ENCODE data around the gene TMUB1.

TMUB1 gene, protein sequence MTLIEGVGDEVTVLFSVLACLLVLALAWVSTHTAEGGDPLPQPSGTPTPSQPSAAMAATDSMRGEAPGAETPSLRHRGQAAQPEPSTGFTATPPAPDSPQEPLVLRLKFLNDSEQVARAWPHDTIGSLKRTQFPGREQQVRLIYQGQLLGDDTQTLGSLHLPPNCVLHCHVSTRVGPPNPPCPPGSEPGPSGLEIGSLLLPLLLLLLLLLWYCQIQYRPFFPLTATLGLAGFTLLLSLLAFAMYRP

DNA sequence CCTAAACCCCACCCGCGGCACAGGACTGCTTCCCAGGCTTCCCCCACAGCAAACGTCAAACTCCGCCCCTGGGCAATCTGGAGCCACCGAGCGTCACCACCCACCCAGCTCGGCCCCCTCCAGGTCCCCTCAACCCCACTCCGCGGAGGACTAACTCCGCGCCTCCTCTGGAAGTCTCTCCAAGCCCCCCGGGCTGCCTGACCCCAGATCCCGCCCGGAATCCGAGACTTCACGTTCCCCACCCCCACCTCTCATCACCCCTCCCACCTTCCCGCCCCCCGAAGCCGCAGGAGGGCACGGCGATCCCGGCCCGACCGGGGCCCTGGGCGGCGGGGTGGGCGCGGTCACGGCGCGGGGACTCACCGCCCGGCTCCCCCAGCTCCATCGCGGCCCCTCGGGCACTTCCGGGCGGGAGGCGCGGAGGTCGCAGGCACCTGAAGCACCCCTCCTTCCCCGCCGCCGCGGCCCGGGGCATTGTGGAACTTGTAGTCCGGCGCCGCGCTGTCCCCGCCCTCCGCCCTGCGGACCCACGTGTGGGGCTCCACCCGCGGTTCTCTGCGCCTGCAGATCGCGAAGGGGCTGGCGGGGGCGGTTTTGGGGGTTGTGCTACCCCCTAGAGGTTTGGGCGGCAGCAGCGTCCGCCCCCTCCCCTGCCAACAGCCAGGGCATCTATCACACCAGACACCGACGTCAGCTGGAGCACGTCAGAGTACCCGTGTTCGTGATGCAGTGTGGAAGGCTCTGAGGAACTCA, at the start of gene TMUB1:
TSS of gene TMUB1 (minus strand) at position 423 of the 753 bp plus-strand sequence. CDS start 930 bp downstream, outside the sequence.
- DNase-seq: peak in 53 of 56 donors; percentile 25 to 86 (median 68)

DNA sequence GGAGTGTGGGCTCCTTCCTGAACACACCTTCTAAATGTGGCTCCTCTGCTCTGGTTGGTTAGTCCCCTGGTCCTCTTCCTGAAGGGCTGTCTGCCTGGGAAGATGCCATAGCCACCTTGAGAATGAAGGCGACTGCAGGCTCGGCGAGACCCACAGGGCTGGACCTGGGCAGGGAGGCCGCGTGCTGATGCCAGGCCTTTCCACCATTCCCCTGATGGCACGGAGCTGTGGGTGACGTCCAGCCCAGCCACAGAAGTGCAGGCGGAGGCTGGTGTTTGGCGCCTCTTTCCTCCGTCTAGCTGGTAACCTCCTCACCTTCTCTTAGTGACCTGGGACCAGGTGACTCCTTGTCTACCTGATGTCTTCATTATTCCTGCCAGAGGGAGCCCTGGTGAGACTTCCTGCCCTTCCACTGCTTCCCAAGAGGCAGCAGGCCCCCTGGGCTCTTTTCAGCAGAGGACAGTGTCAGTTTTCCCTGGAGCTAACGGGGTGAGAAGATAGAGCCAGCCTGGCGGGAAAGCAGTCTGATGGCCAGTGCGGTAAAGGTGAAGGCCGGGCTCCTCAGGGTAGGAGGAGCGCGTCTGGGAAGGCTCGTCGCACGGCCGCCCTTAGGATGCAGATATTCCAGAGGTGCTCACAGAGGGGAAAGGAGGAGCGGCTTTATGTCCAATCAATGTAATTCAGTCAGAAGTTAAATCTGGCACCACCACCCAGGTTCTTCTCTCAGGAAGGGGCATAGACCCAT, 49.3 kb upstream of the TMUB1 start:
- DNase-seq: no peak

DNA sequence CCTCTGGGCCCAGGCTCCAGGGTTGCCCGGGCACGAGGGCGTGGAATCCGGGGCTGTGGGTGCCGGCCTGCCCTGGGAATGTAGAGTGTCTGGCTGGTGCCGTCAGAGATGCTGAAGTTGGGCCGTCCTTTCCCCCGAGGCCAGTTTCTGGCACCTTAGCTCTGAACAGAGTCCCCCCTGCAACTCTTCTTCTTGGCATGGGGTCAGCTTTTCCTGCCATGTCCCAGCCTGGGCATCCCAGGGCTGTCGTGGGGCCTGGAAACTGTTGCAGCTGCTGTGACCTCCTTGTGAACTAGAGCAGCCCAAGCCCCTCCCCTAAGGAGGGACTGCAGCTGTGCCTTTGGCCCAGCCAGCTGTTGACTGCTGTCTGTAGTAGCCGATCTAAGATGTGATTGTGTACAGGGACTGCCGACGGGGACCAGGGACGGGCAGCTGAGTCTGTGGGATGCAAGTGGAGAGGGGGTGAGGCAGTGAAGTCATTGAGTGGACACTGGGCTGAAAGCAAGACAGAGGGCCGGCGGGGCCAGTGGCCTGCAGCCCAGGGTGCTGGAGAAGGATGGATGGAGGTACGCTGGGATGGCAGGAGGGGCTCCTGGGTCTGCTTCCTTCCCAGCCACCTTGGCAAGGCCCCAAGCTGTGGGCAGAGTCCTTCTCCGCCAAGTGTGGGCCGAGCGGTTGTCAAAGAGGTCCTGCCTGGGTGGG, 48.5 kb upstream of the TMUB1 start:
- DNase-seq: peak in 52 of 56 donors; percentile 23 to 94 (median 72)

DNA sequence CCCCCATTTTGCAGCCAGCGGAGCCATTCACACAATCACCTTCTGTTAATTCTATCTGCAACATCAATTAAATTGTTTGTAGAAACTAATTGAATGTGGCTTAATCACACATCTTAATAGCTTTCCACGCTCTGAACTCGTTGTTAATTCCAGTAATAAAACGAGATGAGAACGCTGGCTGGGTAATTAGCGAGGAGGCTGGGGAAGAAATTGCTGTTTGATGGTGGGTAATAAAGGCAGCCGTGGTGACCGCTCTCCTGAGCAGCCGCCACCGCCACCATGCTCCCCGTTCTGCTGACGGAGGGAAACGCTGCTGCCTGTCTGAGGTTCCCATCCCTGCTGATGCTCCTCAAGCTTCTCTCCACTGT, 47.9 kb upstream of the TMUB1 start:
- no peak for DNase-seq

DNA sequence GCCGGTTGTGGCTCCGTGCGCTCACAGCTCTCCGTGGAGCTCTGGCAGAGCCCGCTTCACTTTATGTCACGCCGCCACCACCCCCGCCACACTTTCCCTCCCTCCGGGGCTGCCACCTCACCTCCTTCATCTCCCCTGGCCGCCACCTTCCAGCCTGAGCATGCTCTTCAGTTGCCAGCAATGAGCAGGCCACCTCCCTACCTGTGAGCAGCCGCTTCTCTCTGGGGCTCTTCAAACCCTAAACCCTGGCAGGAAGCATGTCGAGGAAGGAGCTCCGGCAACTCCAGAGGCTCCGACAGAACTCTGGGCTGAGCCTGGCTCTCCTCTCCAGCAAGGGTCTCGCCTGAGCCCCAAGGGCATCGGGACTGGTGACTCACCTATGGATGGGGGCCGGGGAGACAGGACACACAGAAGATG, 47.5 kb upstream of the TMUB1 start:
- DNase-seq: peak in 3 of 56 donors; percentile 22 to 34 (median 24)

DNA sequence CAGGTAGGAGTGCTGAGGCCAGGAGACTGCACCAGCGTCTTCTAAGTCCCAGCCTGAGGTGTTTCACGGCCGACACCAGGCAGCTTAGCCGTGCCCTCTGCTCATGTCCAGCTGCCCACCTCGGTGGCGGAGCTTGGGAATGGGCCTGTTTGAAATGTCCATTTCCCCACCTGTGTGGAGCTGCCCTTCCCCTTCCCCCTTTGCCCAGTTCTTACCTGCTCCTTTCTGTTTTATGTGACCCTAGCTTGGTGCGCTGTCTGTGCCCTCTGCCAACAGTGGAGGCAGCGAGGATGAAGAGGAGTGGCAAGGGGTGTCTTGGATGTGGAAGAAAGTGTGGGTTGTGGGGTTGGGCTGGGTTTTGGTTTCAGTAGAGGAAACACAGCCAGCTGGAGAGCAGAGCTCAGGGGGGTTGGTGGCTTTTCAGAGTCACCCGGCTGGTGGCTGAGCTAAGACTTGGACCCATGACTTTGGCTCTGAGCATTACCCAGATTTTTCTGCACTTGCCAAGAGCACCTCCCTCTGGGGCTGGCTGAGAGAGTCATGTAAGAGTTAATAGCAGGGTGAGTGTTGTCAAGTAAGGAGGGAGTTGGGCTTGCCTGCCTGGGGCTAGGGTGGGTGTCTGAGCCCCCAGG, 46.8 kb upstream of the TMUB1 start:
- DNase-seq: no peak

DNA sequence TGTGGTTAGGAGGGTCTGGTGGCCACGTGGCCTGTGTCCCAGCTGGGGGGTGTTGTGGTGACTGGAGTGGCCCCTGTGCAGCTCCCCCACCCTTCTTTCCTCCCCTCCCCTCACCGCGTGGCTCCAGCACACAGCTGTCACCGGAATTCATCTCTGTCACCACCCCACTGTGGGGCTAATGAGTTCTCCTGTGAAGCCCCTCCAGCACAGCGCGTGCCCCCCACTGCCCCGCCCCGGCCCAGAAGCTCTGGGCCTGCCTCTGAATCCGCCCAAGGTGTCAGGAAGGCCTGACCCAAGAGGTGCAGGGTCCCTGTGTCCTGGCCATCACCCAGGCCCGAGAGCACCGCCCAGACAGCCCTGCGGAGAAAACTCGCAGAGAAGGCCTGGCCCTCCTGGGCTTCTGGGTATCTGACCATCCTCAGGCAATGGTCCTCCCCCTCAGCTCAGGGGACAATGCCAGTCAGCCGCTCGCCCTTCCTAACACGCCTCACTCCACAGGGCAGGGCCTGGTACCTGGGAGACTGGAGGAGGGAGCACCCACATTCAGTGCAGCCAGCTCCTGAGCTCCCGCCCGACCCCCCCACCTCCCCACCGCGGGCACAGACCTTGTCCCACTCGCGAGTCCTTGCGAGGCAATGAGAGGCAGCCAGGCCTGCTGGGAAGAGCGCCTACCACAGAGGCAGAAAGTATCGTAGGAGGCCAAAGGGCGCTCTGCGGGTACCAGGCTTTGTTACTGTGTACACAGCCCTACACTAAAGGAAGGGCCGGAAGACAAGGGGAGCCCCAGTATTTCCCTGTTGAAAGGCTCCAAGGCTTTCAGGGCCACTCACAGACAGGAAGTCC, 46.0 kb upstream of the TMUB1 start:
- no peak for DNase-seq

DNA sequence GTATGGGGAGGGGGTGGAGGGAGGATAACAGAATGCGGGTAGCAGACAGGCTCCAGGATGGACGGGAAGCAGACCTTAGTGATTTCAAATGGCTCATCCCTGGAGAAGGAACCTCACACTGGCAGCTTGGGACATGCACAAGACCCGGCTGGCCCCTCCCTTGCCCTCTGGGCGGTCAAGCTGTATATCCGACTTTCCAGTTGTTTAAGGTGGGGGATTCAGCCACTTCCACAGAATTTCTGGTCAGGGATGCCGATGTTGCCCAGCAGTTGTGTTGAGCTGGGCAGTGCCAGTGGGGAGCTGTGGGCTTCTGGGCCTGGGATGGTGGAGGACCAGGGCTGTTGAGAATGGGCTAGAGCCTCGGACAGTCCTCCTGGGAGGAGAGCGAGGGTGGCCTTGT, 45.4 kb upstream of the TMUB1 start:
- DNase-seq: no peak

DNA sequence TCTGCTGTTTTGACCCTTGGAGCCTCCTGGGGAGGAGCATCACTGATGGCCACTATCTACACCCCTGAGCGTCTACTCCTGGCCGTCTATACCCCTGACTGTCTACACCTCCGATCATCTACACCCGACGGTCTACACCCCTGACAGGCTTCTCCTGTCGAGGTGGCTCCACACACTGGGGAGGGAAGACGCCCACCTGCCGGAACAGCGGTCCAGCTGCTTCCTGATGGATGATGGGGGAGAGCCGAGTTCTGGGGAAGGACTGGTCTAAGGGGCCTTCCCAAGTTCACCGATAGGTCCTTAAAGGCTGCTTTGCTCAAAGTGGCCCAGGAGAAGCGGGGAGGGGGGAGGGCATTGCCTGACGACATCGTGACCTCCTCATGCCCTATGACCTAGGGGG, 44.9 kb upstream of the TMUB1 start:
- no peak for DNase-seq

DNA sequence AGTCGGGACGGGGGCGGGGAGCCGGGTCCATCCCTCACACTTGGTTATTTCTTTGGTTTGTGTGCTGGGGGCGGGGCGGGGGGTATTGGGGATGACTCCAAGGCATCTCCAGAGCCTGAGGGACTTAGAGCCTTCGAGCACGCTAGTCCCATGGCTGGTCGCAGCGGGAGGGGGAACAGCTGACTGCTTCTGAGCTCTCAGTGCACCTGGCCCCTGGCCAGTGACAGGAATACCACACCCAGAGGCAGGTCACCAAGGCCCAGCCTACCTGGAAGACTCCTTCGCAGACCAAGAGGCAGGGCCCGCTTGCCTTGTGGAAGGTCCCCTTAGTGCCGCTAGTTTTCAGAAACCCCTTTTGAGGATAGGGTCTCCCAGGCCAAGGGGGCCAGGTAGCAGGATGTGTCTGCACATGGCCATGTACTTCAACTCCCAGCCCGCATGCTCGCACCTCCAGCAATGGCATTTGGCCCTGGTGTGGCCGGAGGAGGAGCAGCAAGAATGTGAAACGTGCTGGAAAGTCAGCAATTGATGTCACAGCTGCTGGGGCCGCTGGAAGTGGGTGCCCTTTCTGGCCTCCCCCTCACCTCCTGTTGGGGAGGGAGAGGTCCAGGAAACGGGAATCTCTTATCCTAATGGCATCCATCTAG, 43.3 kb upstream of the TMUB1 start:
- no peak for DNase-seq

DNA sequence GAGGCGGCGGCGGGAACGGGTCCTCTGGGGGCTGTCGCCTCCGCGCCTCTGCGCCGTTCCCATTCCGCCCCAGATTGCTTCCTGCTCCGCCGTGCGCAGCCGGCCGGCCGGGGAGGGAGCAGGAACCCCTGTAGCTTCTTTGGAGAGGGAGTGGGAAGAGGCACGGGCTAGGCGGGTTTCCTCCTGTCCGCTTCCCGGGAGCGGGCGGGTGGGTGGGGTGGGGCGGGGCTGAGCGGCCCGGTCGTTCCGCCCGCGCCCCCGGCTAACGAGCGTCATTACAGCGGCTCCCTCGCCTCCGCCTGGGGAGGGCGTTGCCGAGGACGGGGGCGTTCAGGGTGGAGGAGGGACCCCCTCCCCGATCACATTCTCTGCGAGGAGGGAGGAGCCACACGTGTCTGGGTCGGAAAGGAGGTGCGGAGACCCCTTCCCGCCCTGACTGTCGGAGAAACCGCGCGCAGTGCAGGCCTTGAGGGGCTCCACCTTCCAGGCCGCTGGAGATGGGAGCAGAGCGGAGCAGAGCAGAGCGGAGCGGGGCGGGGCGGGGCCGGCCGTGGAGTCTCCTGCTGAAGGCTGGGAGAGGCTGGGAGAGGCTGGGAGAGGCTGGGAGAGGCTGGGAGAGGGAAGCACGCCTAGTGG, 42.7 kb upstream of the TMUB1 start:
- DNase-seq: peak in 8 of 56 donors; percentile 19 to 58 (median 40)

DNA sequence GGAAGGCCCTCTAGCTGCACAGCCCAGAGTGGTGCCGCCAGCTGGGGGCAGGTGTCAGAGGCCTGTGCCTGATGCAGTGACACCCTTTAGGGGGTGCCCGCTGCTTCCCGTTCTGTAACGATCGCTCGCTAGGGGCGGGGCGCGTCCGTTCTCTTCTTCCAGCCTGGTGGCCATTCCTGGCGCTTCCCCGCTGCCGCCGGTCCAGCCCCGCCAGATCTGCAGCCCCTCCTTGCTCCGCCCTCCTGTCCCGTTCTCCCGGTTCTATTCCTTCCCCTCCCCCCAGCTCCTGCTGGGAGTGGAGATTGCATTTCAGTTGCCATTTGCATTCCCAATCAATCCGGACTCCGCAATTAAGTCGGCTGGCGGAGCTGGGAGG, 42.2 kb upstream of the TMUB1 start:
- DNase-seq: peak in 1 of 56 donors; percentile 38

DNA sequence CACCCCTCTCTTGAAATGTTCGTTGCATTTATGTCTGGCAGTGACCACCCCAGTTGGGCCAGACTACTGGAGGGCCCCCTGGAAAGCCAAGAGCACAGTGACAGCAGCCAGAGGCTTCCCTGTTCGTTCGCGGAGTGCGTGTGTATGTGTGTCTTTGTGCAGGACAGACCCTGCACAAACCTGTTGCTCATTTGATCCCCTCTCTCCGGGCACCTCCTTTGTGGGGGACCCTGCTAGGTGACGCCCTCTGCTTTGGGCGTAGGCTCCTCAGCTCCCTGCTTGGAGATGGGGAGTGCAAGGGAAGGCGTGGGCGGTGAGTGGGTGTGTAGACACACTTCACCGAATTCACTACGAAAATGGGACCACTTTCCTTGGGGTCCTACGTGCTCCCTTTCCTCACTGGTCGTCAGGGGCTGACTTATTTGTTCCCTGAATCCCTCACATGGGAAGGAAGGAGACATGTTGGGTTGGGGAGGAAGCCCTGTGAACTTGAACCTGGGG, 41.7 kb upstream of the TMUB1 start:
- DNase-seq: peak in 1 of 56 donors; percentile 13

DNA sequence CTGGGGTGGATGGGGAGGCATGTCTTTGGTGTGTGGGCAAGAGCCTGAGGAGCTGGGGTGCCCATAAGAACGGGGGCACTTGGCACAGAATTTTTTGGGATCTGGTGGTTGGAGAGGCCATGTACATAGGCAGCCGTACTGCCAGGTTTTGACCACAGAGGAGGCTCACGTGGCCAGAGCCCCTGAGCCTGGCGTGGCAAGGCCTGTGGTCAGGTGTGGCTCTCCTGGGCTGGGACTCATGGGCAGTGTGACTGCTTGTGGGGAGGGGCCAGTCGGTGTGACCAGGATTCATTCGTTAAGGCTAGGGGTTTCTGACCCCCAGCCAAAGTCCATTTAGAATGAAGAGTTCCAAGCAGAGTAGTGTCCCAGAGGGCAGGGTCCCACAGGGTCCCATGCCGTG, 41.2 kb upstream of the TMUB1 start:
- no peak for DNase-seq

DNA sequence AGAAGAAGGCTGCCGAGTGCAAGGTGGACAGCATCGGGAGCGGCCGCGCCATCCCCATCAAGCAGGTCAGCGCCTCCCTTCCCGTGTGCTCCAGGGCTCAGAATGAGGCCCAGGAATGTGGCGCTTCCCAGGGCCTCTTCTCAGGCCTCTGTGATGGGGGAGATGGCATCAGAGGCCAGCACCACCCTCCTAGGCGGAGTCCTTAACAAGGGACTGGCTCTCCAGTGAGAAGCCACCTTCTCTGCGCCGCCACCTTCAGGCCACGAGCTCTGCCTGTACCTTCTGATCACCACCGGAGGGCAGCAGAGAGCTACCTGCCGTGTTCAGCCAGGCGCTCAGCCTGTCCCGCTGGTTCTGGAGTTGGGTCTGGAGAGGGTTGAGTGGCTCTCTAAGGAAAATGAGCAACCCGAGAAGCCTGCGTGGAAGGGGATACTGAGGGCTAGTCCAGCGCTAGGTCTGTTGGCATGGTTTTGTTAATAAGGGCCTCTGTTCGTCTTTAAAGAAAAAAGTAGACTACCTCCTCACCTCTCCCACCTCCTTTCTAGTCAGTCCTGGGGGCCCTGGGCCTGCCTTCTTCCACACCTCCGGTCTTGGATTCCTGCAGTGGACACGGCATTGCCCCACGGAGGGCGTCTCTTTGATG, 40.6 kb upstream of the TMUB1 start:
- peak in 52 of 56 donors; percentile 12 to 93 (median 67) for DNase-seq

DNA sequence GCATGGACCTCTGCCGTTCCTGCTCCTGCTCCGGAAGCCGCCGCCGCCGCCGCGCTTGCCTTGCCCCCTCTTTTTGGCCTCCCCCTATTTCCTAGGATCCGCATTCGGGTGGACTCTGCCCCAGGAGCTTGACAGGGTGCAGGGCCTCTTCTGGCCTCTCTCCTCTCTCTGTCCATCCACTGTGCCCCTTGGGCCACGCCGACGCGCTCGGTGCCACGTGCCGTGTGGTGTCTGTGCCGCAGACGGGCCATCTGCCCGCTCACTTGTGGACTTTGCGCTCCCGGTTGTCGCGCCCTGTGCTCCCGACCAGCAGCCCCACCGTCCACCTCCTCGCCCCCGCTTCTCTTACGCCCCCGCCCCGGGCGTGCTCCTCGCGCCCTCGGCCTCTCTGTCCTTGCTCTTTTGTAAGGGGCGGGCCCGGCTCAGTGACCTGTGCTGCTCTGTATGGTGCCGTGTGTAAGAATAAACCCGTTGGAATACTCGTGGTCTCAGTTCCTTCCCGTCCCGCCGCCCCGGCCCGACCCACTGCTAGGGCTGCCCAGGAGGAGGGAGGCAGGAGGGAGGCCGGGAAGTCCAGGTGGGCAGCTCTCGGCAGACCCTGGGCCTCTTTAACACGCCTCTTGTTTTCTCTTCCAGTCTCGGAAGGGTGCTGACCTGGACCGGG, 40.0 kb upstream of the TMUB1 start:
- no peak for DNase-seq

DNA sequence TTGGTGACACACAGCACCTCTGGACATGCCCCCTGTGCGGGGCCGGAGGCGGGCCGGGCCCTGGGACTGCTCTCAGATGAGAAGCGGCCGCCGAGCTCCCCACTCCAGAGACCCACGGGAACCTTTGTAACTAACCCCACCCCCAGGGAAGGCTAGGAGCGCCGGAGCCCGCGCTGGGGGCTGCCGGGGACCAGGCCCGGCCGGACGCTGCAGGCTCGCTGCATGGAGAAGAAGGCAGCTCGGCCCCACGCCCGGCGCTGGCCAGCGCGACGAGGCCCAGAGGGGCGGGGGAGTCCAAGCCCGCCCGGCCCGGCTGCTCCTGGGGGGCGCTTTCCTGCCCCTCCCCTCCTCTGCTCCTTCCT, 39.5 kb upstream of the TMUB1 start:
- DNase-seq: no peak

DNA sequence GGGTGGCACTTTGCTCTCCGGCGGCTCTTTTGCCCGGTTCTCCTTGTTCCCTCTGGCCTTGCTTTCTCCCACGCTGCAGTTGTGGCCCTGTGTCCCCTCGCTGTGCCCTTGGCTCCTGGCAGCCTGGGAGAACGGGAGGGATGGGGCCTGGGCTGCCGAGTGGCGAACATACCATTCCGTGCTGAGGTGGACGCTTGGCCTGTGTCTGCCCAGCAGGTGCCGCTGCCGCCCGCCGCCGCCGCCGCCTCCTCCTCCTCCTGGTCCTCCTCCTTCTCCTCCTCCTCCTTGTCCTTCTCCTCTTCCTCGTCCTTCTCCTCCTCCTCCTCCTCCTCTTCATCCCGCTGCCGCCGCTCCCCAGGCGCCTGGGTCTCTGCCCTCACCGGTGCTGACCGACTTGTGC, 39.0 kb upstream of the TMUB1 start:
- DNase-seq: no peak
